Measurements from ENCODE around the gene LCK.

- TF ChIP-seq CTCF (conservative IDR thresholded peaks at IDR 0.05 in 1 of 2, IDR thresholded peaks at IDR 0.05 in 1 of 2; ENCODE audit: low read depth in 1 of 2, low read length in 2 of 2) (no peak), EZH2 (IDR thresholded peaks at IDR 0.05; ENCODE audit: low read length, missing control alignments) (no peak)
Observed at GRCh38 chr1:32335535-32335789, 84.4 kb downstream of the LCK start.

All from fibroblast of lung (primary cell).